IgD-negative memory B cell (primary cell): ENCODE measurements around the gene MAT1A. TPM values are rescaled to one million over a fixed set of nuclear protein-coding genes. Genes with fewer than 3 reads are reported as not detected.

ENCODE experiments used
- H3K27ac Mint-ChIP-seq, 3 donors: one replicate each; pipeline ENCODE4 v1.8.0; 2020 to 2022; ENCODE audit warnings: mild to moderate bottlenecking in 3 of 3, mixed read lengths in 3 of 3, moderate library complexity in 1 of 3
- H3K27me3 Mint-ChIP-seq: one replicate; pipeline ENCODE4 v1.8.0; 2021; ENCODE audit warnings: mixed read lengths
- H3K36me3 Mint-ChIP-seq: one replicate; pipeline ENCODE4 v1.8.0; 2020; ENCODE audit warnings: mild to moderate bottlenecking, mixed read lengths
- H3K4me1 Mint-ChIP-seq, 3 donors: one replicate each; pipeline ENCODE4 v1.8.0; 2020 to 2022; ENCODE audit warnings: mixed read lengths in 3 of 3, mild to moderate bottlenecking in 1 of 3
- H3K4me3 Mint-ChIP-seq, 4 donors: one replicate each; pipeline ENCODE4 v1.8.0; 2020 to 2022; ENCODE audit warnings: mild to moderate bottlenecking in 4 of 4, mixed read lengths in 4 of 4, moderate library complexity in 3 of 4
- H3K9me3 Mint-ChIP-seq, 3 donors: one replicate each; pipeline ENCODE4 v1.8.0; 2020 to 2021; ENCODE audit warnings: mixed read lengths in 3 of 3, mild to moderate bottlenecking in 1 of 3
- polyA plus RNA-seq: library from polyadenylated mRNA; unstranded; fragments of 300-500 nt; fragmentation: Illumina TruSeq; gene quantifications from one replicate; pipeline ENCODE4 v1.2.3, GENCODE V29; 2021

The MAT1A gene
- polyA plus RNA-seq, 1 donor from 2014 or later, result not detected

DNA sequence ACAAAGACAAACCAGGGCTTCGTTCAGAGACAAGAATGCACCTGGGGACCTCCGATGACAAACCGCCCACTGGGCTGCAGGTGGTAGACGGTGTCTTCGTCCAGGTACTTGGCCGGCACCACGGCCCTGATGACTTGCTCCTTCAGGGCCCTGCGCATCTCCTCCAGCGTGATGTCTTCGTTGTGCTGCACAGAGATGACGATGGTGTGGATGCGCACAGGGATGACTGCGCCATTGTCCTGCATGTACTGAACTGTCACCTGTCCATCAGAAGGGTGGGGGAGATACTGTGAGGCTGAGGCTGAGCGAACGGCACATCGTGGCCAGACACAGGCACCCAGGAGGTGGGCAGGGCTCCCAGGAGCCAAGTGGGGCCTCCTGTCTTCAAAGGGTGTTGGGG lies 13.1 kb downstream of the MAT1A start:
- H3K4me3 Mint-ChIP-seq, result no peak overlapping the region
- no peaks in the 10 kb centered on the region for H3K4me1 Mint-ChIP-seq
- H3K9me3 Mint-ChIP-seq, result no peaks in the 10 kb centered on the region
- peaks cover 3% of the 10 kb centered on the region for H3K27me3 Mint-ChIP-seq
- H3K36me3 Mint-ChIP-seq, result no peaks in the 10 kb centered on the region
- H3K27ac Mint-ChIP-seq, result no peak overlapping the region

DNA sequence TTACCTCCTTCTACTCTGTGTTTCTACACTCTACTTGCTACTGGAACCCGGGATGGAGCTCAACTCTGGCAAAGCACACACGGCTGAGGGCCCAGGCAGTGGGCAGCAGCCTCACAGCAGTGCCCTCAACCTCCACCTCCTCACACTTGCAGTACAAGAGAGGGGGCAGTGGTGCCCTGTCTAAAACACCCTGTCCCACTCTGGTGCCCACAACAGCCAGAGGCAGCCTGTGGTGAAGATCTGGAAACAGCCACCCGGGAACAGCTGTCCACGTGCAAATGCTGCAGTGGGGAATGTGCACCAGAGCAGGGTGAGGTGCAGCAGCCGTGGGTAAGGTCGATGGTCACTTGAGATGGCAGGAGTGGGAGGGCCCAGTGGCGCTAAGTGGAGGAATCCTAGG lies 13.7 kb downstream of the MAT1A start:
- Mint-ChIP-seq H3K27me3 (peaks cover 6% of the 10 kb centered on the region), H3K27ac (no peak overlapping the region), H3K36me3 (peaks cover 4% of the 10 kb centered on the region), H3K9me3 (no peaks in the 10 kb centered on the region), H3K4me1 (no peaks in the 10 kb centered on the region), H3K4me3 (no peak overlapping the region)

DNA sequence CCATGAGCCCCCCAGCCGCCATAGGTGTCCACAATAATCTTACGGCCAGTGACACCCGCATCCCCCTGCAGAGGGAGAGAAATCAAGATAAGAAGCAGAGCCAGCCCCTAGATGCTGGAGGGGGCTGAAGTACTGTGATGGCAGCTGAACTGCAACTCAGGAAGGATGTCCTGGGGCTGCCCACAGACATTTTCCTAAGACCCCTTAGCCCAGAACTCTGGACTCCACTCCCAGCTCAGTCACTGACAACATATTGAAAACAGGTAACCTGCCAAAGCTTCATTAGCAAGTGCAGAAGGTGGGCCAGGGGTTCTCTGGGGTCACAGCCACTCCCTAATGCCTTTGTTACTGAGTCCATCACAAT lies 14.3 kb downstream of the MAT1A start:
- Mint-ChIP-seq H3K4me1 (no peaks in the 10 kb centered on the region), H3K27ac (no peak overlapping the region), H3K27me3 (peaks cover 7% of the 10 kb centered on the region), H3K36me3 (peaks cover 4% of the 10 kb centered on the region), H3K9me3 (no peaks in the 10 kb centered on the region), H3K4me3 (no peak overlapping the region)

DNA sequence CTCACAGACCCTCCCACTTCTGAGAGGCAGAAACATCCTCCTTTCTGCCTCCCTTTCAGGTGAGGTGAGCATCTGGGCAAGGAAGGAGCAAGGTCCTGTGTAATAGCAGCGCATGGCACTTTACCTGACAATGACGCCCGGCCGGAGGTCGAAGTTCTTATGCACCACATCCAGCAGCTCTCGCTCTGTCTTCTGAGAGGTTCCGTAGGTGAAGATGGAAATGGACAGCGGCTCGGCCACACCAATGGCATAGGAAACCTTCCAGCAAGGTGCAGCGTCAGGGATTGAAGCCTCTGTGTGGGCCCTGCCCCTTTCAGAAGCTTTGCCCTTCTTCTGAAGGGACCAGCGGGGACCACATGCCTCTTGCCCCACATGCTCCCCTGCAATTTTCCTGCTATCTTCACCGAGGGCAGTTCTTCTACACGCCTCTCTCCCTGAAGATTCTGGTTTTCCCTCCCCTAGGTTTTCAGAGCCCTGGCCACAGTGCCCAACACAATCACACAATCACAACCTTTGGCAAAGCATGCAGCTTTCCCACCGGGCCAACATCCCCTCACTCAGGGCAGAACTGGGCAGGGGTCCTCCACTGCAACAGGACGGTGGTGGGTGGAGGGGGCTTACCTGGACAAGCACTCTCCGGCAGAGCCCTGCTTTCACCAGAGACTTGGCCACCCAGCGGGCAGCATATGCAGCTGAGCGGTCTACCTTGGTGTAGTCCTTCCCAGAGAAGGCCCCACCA lies 14.9 kb downstream of the MAT1A start:
- H3K27me3 Mint-ChIP-seq, result peaks cover 9% of the 10 kb centered on the region
- no peak overlapping the region for H3K27ac Mint-ChIP-seq
- no peaks in the 10 kb centered on the region for H3K4me1 Mint-ChIP-seq

DNA sequence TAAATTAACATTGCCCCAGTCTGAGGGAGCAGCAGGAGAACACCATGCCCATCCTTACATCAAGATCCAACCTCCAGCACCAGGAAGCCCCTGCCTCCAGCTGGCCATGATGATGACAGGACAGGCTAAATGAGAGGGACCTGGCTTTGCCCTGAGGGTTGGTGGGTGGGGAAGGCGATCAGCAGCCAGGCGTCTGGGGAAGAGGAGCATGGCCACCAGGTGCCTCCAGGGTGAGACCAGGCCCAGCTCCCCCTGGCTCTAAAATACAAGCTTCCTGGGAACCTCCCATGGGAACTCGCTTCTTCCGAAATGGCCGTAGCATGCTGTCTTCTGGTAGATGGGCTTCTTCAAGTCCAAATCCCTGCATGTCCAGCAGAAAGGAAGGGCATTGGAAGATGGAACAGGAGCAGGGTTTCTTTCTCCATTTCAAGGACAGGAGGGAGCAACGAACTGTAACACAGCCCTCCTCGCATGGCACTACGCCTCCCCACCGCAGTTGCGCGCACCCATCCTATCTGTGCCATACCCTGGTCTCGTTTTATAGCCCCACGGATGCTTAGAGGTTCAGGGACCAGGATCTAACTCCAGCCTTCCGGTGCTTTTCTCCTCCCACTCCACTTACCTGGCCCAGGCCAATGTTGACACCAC lies 15.8 kb downstream of the MAT1A start:
- Mint-ChIP-seq H3K27ac (no peak overlapping the region), H3K4me1 (no peaks in the 10 kb centered on the region), H3K9me3 (peaks cover 0 to 7% (median 1%) of the 10 kb centered on the region in 3 donors), H3K27me3 (peaks cover 9% of the 10 kb centered on the region), H3K4me3 (no peak overlapping the region), H3K36me3 (peaks cover 4% of the 10 kb centered on the region)

More for the DNA sequence above, 14.9 kb downstream of the MAT1A start:
- H3K9me3 Mint-ChIP-seq, result peaks cover 0 to 1% (median 0%) of the 10 kb centered on the region in 3 donors
- peaks cover 4% of the 10 kb centered on the region for H3K36me3 Mint-ChIP-seq
- no peak overlapping the region for H3K4me3 Mint-ChIP-seq

DNA sequence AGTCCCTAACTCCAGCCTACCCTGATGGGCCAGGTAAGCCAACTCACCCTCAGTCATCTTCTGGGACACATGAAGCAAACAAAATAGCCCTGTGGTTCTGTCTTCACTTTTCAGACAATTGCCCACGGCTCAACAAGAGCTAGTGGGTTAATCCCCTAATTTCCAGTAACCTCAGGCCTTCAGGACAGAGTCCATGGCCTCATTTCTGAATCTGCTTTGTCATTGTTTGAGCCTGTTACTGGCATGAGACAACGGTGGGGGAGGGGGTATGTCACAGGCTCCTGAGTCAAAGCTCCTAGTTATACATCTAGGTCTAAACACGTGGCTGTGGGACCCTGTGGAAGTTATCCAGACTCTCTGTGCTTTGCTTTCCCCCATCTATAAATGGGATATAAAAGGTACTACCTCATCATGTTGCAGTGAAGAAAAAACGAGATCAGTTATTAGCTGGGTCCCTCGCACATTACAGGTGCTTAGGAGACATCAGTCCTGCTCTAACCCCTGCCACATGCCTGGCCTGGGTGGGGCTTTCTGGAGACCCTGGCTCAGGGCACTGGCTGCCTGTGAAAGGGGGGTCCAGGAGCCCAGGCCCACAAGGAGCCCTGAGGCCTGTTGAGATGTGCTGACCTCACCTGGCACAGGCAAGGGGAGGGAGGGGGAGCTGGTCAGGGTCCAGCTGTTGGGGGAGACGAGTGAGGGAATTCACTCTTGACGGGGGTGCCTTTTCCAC lies 16.5 kb downstream of the MAT1A start:
- no peak overlapping the region for H3K27ac Mint-ChIP-seq
- H3K36me3 Mint-ChIP-seq, result peaks cover 4% of the 10 kb centered on the region
- no peaks in the 10 kb centered on the region for H3K4me1 Mint-ChIP-seq
- peaks cover 9% of the 10 kb centered on the region for H3K27me3 Mint-ChIP-seq
- peaks cover 0 to 8% (median 3%) of the 10 kb centered on the region in 3 donors for H3K9me3 Mint-ChIP-seq
- H3K4me3 Mint-ChIP-seq, result no peak overlapping the region

DNA sequence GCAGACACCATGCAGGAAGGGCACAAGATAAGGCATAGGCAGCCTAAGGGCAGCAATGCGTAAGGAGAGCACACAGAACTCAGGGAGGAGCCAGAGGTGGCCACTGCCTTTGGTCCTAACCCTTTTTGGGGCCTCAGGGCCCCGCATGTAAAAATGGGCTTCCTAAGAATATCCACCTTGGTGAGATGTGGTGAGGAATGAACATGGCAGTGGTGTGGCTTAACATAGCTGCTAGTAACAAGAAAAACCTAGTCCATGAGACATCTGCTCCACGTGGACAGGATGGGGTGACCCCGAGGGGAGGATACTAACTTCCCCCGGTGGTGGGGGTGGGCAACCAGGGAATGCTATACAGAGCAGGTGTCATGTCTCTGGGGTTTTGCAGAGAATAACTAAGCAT lies 18.0 kb downstream of the MAT1A start:
- Mint-ChIP-seq H3K27ac (no peak overlapping the region), H3K9me3 (peaks cover 0 to 8% (median 7%) of the 10 kb centered on the region in 3 donors), H3K4me1 (no peaks in the 10 kb centered on the region), H3K36me3 (peaks cover 4% of the 10 kb centered on the region), H3K4me3 (no peak overlapping the region), H3K27me3 (peaks cover 8% of the 10 kb centered on the region)

DNA sequence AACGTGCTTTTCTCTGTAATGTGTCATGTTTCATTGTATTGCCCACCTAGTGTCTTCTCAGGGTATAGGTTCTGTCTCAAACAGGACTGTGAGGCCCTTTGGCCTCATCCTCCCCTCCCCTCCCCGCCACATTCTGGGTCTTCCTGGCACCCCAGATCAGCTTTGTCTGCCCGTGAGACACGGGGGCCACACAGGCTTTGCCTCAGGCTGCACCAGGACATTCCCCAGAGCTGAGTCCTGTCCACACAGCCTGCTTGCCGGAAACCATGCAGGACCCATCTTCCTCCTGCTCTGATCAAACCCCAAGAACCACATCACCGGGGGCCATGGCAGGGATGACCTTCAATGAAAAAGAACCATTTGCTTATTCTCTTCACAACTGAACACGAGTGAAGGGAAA lies 18.6 kb downstream of the MAT1A start:
- Mint-ChIP-seq H3K9me3 (peaks cover 0 to 8% (median 7%) of the 10 kb centered on the region in 3 donors), H3K36me3 (peaks cover 4% of the 10 kb centered on the region), H3K4me1 (no peaks in the 10 kb centered on the region), H3K27me3 (peaks cover 6% of the 10 kb centered on the region), H3K27ac (no peak overlapping the region), H3K4me3 (no peak overlapping the region)

DNA sequence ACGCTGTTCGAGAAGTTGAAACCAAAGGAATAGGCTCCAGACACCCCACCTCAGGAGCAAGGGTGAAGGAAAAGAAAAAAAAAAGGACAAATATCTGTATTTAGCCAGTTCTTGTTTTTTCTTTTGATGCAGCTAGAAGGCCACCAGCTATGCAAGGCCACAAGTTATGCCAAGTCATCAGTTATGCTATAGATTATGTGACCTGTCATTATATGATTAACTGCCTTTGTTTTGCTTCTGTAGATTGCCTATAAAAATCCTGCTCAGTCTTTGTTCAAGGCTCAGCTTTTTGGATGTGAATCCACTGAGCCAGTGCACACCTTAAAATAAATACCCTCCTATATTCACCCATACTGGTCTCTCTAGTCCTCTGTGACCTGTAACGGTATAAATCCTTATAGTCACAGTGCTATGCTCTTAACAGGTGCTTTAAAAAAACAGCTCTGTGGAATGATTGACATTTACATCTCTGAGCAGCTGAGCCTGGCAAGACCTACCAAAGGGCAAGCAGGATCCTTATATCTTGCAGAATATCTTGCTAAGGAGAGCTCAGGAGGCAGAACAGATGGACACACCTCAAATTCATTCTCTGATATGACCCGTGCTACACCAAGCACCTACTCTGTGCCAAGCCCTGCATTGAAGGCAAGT lies 20.4 kb downstream of the MAT1A start:
- Mint-ChIP-seq H3K36me3 (peaks cover 4% of the 10 kb centered on the region), H3K9me3 (peaks cover 0 to 8% (median 7%) of the 10 kb centered on the region in 3 donors), H3K4me3 (no peak overlapping the region)

DNA sequence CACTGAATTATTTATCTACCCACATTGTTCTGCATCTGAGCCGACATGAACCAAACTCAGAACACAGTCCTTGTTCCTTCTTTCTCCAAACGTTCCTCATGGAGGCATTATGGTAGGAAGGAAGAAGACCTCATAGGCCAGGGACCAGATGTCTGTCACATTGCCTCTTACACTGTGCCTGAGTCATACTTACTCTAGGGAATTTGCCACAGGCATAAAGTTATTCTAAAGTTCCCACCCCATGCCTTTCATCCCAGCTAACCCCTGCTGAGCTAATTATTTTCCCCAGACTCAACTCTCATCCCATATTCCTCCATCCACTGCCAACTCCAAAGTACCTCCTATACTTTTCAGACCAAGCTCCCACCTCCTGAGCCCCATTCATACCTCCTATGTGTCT lies 21.2 kb downstream of the MAT1A start:
- Mint-ChIP-seq H3K9me3 (peaks cover 0 to 8% (median 7%) of the 10 kb centered on the region in 3 donors), H3K27ac (no peak overlapping the region), H3K4me1 (no peaks in the 10 kb centered on the region), H3K27me3 (peaks cover 12% of the 10 kb centered on the region), H3K36me3 (peaks cover 4% of the 10 kb centered on the region), H3K4me3 (no peak overlapping the region)

More for the DNA sequence above, 20.4 kb downstream of the MAT1A start:
- H3K4me1 Mint-ChIP-seq, result no peaks in the 10 kb centered on the region
- peaks cover 10% of the 10 kb centered on the region for H3K27me3 Mint-ChIP-seq
- H3K27ac Mint-ChIP-seq, result no peak overlapping the region

DNA sequence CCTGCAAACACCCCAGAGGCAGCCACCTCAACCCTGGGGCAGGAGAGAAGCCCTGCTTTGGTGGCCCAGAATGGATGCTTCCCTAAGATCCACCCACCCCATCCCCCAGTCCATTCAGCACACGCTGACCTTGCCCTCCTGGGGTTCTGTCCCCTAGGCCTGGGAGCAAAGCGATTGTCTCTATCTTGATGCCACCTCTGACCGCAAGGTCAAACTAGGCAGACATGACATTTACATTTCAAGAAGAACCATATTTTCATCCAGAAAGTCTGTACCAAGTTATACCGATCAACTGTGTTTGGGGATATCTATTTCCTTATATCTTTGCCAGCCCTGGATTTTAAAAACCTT lies 23.0 kb downstream of the MAT1A start:
- Mint-ChIP-seq H3K27me3 (peaks cover 12% of the 10 kb centered on the region), H3K27ac (no peak overlapping the region), H3K36me3 (peaks cover 4% of the 10 kb centered on the region), H3K4me1 (no peaks in the 10 kb centered on the region), H3K9me3 (peaks cover 3 to 13% (median 7%) of the 10 kb centered on the region in 3 donors), H3K4me3 (no peak overlapping the region)

DNA sequence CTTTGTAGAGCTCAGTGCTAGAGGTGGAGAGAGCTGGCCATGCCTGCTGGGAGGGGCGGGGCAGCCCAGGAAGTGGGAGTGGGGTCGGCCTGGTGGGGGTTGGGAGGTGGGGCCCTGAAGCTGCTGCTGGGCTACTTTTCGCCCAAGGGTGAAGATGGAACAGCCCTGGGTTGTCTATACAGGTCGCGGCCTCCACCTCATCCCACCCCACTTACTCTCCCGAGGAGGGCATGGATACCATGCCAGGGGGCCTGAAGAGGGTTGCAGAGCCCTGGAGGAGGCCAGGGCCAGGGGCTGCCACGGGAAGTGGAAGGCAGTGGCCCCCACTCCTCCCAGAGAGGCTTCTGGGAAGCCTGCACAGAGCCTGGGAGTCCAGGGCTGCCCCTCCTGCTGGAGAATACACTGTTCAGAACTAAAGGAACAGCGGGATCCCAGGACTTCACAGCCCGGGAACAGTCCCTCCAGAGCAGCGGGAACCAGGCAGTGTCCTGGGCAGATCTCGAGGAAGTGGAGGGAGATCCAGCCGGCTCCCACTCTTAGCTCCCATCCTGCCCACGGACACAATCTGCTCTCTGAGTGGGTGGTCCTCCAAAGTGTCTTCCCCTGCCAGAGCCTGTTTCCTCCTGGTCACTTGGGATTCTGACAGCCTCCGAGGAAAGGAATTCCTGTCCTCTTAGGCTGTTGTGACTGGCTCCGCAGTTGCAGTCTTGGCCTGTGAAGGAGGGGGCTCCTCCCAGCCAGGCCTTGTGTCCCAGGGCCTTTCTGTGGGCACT lies 23.5 kb downstream of the MAT1A start:
- Mint-ChIP-seq H3K27me3 (peaks cover 11% of the 10 kb centered on the region), H3K4me3 (no peak overlapping the region), H3K27ac (no peak overlapping the region), H3K4me1 (no peaks in the 10 kb centered on the region), H3K36me3 (peaks cover under 1% of the 10 kb centered on the region), H3K9me3 (peaks cover 3 to 13% (median 7%) of the 10 kb centered on the region in 3 donors)

DNA sequence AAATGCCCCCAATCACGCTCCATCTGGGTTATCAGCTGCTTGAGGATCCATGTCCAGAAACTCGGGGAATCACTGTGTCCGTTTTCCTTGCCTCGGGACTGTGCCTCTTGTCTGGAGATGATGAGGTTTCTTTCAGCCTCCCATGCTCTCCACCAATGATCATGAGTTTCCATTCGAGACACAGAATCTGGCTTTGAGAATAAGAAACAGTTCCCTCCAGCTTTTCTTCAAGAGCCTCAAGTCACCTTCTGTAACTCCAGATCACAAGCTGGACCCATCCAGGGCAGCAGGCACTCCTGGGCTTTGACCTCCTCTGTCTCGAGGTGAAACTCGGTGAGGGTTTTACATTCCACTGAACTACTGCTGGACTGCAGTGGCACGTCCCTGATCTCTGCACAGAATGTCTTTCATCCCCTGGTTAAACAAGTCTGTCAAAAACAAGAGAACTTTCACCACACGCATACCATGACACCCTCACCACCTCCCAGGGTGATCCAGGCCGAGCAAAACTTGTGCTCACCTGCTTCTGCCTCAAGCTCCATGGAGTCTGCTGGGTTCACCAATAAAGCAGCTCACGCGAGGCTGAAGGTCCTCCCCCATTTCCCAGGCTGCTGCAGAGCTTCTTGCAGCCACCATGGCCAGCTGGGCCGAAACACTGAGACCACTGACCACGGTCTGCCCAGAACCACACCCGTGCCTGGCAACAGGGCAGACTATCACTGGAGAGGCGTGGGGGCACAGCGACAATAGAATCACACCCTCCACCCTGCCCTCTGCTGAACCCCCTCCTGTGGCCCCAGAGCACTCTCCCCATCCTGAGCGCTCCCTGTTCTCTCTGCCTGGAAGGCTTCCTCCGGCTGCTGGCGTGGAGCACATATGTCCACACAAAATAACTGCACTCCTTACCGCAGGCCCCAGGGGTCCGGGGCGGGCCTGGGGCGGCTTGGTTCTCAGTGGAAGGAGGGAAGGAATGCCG lies 25.1 kb downstream of the MAT1A start:
- Mint-ChIP-seq H3K4me1 (no peaks in the 10 kb centered on the region), H3K9me3 (peaks cover 3 to 13% (median 5%) of the 10 kb centered on the region in 3 donors), H3K27ac (no peak overlapping the region), H3K27me3 (peaks cover 6% of the 10 kb centered on the region), H3K36me3 (no peaks in the 10 kb centered on the region), H3K4me3 (no peak overlapping the region)
